Activated T-cell treated with anti-CD3 and anti-CD28 coated beads for 24 hours (primary cell): Measurements from ENCODE around the gene GLT6D1.

ENCODE experiments used
- DNase-seq: peaks from one replicate; pipeline ENCODE4 v3.0.0-alpha.2; 2020; ENCODE audit warnings: low read depth

The GLT6D1 gene

DNA sequence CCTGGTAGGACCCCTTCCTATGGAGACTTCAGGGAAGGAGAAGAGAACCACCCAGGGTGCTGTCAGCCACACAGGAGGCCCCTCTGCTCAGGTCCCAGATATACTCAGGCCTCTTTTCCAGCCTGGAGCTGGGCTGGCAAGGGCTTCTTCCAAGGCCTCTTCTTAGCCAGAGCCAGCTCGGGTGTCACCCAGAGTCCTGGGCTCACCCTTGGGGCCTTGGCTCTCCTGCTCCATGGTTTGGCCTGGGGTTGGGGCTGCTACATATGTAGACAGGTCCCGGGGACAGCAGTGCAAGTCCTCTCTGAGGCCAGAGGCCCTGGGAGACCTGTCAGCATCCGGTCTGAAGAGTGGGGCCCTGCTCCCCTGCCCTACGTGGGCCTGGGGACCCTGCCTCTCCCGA lies 55.0 kb downstream of the GLT6D1 start:
- no peak for DNase-seq

DNA sequence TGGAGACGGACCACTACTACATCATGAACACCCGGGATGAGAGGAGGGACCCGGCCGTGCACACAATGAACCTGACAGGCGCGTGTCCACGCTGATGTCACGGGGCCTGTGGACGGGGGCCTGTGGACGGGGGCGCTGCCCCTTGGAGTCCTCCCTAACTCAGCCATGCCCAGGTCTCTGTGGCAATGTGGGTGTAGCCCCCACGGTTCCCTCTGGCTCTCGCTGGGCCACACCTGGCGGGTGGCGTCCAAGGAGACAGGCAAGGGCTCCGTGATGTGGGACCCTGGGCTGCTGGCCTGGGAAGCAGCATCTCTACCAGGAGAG lies 55.7 kb downstream of the GLT6D1 start:
- DNase-seq: no peak

DNA sequence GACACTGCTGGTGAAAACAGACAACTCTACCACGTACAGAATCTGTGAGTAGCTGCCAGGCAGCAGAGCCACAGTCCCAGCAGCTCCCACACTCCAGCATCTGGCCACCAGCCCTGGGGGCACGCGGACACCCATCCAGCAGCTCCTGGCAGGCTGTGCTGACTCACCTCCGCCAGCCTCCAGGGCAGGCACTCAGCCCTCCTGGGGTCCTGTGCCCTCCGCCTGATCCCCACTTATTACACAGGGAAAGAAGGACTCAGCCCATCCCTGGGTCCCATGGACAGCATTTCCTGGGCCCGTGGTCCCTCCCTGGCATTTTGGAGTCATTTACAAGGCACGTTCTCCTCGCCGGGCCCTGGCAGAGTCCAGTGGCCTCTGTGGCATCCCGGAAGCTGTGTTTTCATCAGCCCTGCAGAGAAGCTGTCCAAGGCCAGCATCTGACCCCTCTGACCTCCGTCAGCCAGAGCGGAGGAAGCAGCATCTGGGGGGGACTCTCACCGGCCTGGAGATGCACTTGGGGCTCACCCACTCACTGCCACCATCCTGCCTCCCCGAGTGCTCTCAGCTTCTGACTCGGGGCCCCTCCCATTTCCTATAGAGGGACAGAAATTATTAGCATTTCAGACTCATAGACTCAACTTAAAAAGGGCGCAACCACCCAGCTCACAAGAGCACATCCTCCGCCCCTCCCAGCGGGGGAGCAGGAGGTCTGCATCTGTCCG lies 56.2 kb downstream of the GLT6D1 start:
- DNase-seq: no peak

- DNase-seq: no peak
These were observed 56.8 kb downstream of the GLT6D1 start for GRCh38 chr9:135582541-135582940.

- DNase-seq: no peak
These were observed 57.5 kb downstream of the GLT6D1 start for GRCh38 chr9:135581636-135582426.

DNA sequence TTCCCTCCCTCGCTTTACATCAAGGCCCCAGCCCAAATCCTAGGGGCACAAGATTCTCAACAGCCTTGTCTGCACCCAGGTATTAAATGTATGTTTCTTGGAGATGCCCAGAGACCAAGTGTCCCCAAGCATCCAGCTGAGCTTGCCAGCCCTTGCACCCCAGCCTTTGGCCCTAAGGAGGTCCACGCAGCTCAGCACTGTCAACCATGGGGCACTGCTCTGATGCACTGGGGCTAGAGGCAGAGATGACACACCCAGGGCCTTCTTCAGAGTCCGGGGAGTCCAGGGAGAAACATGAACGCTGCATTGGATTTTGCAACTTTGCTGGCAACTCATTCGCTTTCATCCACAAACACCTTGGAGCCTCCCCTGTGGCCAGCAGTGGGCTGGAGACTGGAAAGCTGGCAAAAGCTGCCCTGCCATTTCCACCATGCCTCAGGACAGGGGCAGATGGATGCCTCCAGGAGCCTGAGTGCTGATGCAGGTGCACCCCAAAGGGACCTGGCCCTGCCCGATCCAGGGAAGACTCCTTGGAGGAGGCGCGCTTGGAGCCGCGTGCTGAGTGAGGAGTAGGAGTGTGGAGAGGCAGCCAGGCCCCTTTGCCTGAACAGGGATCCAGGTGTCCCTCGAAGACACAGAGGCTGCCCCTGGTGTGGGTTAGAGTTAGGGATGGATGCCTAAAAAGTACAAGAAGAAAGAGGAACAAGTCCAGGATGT lies 58.5 kb downstream of the GLT6D1 start:
- no peak for DNase-seq

DNA sequence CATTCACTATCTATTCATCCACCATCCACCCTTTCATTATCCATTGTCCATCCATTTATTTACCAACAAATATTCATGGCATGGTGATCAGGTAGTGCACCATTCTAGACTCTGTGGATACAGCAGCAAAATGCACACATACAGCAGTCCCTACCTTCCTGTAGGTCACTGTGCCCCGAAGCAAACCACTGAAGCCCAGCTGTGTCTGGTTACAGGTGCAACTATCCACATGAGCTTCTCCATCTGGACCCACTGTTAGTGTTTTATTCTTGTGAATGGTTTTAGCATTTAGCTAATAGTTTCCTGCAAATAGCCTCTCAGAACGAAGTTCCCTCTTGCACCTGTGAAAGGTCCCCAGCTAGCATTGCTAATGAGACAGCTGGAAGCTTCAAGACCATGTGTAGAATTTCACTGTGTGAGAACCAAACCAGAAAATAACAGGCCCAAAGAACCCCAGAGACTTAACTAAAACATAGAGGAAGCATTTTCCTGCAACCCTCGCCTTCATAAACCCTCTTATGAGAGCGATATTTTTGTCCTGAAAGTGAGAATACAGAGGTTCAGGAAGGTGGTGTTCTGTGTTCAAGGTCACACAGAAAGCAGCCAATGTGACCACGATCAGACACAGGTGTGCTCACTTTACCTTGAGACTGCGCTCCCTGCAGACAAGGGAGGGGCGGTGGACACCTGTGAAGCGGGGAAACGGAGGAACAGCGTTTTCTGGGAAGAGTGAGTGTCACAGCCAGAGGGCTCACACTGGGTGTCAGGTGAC lies 59.3 kb downstream of the GLT6D1 start:
- no peak for DNase-seq

- DNase-seq: no peak
These were observed 60.0 kb downstream of the GLT6D1 start for GRCh38 chr9:135579356-135579755.

DNA sequence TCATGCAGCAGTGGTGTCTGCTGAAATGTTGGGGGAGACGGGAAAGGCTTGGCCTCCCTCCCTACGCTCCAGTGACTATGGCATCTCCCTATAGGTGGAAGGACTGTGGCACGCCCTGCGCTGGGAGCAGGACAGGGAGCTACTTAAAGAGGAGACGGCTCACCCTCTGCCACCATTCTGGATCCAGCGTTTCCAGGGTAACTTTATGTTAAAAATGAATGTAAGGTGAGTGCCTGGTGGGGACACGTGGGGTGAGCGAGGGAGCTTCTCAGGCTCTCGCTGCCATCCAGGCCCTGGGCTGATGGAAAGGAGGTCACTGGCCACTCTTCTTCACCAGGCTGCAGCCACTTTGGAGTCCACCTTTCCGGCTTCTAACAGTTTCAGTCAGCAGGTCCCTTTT lies 62.1 kb downstream of the GLT6D1 start:
- DNase-seq: no peak

DNA sequence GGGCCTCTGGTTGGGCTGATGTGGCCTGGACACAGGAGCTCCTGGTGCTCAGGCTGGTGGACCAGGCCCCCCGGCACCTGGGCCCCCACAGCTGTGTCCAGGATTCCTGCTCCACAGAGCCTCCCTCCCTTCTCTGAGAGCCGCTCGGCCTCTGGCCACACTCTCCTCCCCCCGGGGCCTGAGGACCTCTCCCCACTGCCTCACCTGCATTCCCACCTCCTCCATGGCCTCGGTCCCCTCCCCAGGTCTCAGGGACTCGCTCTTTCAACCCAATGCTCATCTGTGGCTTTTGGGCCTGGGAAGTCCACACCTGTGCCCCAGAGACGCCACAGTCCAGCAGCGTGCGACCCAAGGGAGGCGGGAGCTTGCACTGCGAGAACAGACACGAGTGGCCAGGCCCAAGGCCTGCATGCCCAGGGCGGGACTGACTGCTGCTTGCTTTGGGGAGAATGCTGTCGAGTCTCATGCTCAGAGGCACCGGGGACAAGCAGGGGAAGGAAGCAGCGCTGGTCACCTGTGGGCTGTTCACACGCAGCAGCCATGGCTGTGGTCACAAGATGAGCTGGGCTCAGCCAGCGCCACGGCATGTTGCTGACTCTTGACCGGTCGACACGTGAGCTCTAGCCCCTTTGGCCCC lies 63.2 kb downstream of the GLT6D1 start:
- no peak for DNase-seq

- no peak for DNase-seq
These were observed 64.4 kb downstream of the GLT6D1 start for GRCh38 chr9:135574943-135575342.

- DNase-seq: no peak
These were observed 65.0 kb downstream of the GLT6D1 start for GRCh38 chr9:135574331-135574730.
